Adipocyte (in vitro differentiated cells): ENCODE data around the gene DENND1A.
A peak's percentile ranks its signal among the peaks of the same experiment; 100 is the strongest.

Source experiments
- DNase-seq: peaks from one replicate; pipeline ENCODE4 v3.0.0-alpha.2; 2015; ENCODE audit warnings: low read depth
- H3K27me3 ChIP-seq: replicated peaks from 2 replicates; pipeline ENCODE4 v1.7.0; 2013; ENCODE audit warnings: mild to moderate bottlenecking, low read length, moderate library complexity; ENCODE audit not compliant: control insufficient read depth, insufficient read depth
- H3K36me3 ChIP-seq: 2 replicates; pipeline ENCODE4 v1.7.0; 2013; ENCODE audit warnings: low read length, mild to moderate bottlenecking, moderate library complexity; ENCODE audit not compliant: control insufficient read depth, insufficient read depth, severe bottlenecking
- H3K4me1 ChIP-seq: 2 replicates; pipeline ENCODE4 v1.7.0; 2013; ENCODE audit warnings: mild to moderate bottlenecking, low read length, moderate library complexity; ENCODE audit not compliant: control insufficient read depth, insufficient read depth
- H3K4me3 ChIP-seq: 2 replicates; pipeline ENCODE4 v1.7.0; 2013; ENCODE audit warnings: mild to moderate bottlenecking, low read length, moderate library complexity
- H3K9ac ChIP-seq: 2 replicates; pipeline ENCODE4 v1.7.0; 2013; ENCODE audit warnings: mild to moderate bottlenecking, low read length, moderate library complexity
- H3K9me3 ChIP-seq: 2 replicates; pipeline ENCODE4 v1.7.0; 2013; ENCODE audit warnings: mild to moderate bottlenecking, low read length, moderate library complexity; ENCODE audit not compliant: control insufficient read depth

The DENND1A gene

DNA sequence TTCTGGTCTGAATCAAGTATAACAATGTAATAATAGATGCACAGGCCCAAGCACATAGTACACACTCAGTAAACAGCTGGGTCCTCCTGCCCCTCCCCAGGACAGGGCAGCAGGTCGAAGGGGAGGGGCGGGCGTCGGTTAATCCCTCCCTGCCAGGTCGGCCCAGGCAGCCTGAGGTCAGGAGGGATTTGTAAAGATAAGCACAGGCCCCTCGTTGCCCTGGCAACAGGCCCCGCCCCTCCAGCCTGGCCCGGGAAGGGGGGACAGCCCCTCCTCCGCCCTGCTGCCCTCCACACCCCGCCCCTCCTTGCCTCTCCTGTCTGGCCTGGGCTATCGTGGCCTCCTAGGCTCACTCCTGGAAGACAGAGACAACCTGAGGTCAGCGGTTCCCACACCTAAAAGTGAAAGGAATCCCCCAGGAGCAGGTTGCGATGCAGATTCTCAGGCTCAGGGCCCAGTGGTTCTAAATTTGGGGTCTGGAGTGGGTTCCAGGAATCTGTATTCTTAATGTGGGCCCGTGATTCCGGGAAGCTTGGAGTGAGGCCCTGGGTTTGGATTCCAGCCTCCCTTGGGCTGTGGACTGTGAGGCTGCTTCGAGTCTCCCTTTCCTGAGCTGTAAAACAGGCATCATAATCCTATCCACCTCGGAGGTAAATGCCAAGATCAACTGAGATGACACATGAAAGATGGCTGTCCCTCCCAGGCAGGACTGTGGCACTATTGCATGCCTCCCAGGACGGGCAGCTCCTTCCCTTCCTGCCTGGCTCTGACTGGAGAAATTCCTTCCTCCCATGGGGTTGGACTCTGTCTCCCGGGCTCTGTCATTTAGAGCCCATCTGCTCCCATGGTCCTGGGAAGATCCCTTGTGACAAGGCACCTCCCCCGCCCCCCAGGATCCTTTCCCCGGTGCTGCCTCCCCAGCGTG, 569.5 kb downstream of the DENND1A start:
- no peak for DNase-seq
- no peak overlapping the region for H3K9ac ChIP-seq
- no peaks in the 10 kb centered on the region for H3K36me3 ChIP-seq
- H3K27me3 ChIP-seq, result peaks cover 15% of the 10 kb centered on the region
- no peaks in the 10 kb centered on the region for H3K9me3 ChIP-seq
- no peaks in the 10 kb centered on the region for H3K4me1 ChIP-seq
- no peak overlapping the region for H3K4me3 ChIP-seq

DNA sequence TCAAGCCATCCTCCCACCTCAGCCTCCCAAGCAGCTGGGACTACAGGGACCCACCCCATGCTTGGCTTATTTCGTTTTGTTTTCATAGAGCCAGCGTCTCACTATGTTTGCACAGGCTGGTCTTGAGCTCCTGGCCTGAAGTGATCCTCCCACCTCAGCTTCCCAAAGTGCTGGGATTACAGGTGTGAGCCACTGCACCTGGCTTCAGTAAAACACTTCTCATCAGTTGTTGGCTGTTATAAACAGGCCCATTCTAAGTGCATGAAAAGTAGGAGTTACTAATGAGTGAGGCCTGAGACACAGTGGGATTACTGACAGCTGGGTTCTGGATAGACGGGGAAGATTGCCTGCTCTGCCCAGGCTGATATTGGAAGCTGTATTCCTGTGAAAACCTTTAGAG, 570.4 kb downstream of the DENND1A start:
- DNase-seq, result no peak
- H3K4me1 ChIP-seq, result no peaks in the 10 kb centered on the region

DNA sequence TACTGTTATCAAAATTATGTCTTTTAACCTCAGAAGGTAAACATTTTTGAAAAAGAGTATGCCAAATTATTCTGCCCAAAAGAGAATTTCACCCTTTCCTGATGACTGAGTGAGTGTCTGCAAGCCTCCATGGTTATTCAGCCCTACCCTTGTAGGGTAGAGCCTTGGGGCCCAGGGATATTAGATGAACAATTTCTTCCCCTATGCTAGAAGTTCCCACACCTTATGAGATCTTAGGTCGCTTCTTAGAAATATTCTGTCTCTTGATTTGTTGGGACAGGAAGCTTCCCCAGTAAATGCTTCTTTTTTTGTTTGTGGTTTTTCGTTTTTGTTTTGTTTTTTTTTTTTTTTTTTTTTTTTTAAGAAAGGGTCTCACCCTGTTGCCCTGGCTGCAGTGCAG, 570.8 kb downstream of the DENND1A start:
- H3K27me3 ChIP-seq, result peaks cover 27% of the 10 kb centered on the region
- peaks cover 3% of the 10 kb centered on the region for H3K4me1 ChIP-seq
- H3K36me3 ChIP-seq, result no peaks in the 10 kb centered on the region
- H3K9me3 ChIP-seq, result no peaks in the 10 kb centered on the region
- DNase-seq, result no peak
- H3K9ac ChIP-seq, result no peak overlapping the region
- no peak overlapping the region for H3K4me3 ChIP-seq

More for the DNA sequence above, 570.4 kb downstream of the DENND1A start:
- Histone ChIP-seq H3K36me3 (no peaks in the 10 kb centered on the region), H3K4me3 (no peak overlapping the region), H3K9ac (no peak overlapping the region), H3K9me3 (no peaks in the 10 kb centered on the region), H3K27me3 (peaks cover 23% of the 10 kb centered on the region)

DNA sequence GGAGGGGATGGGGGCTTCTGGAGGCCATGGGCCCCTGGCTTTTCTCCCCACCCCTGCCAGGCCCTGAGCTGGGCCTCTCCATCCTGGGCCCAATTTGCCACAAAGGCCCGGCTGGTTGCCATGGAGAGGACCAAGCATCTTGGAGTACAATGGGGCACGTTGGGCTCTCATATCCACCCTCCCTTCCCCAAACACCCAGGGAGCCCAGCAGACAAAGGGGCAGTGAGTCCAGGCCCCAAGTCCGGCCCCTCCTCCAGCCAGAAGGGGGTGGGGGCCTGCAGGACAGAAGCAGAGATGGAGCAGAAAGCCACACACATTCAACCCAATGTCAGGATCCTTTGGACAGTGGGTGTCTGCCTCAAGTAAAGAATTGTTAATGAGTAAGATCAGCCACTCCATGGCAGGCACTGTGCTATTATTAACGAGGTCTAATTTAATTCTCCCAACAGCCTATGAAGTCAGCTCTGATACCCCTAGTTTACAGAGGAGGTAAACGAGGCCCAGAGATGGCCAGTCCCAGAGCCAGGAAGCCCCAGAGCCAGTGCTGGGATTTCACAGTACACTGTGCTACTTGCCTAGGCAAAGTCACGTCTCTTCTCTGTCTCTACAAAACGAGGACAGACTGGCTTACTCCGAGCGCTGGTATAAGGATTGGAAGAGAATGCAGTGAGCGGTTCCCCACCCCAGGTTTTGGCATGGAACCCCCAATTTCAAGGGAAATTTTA, 571.6 kb downstream of the DENND1A start:
- H3K27me3 ChIP-seq, result peaks cover 35% of the 10 kb centered on the region
- no peaks in the 10 kb centered on the region for H3K9me3 ChIP-seq
- H3K9ac ChIP-seq, result no peak overlapping the region
- peaks cover 4% of the 10 kb centered on the region for H3K4me1 ChIP-seq
- H3K4me3 ChIP-seq, result no peak overlapping the region
- no peak for DNase-seq
- no peaks in the 10 kb centered on the region for H3K36me3 ChIP-seq

DNA sequence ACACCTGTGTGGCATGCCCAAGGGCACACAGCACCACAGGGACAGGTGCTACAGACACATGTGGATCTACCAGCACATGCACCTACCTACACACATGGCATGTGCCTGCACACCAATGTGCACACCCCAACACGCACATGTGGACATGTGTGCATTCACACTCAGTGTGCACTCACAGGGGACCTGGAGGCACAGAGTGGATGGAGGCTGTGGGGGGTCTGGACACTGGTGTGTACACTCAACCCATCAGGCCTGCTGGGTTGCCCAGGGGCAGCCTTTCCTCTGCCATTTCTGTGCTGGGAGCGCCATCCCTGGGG, 572.2 kb downstream of the DENND1A start:
- no peak overlapping the region for H3K9ac ChIP-seq
- H3K27me3 ChIP-seq, result peaks cover 41% of the 10 kb centered on the region
- no peak overlapping the region for H3K4me3 ChIP-seq
- H3K4me1 ChIP-seq, result peaks cover 4% of the 10 kb centered on the region
- H3K36me3 ChIP-seq, result no peaks in the 10 kb centered on the region
- DNase-seq, result no peak
- H3K9me3 ChIP-seq, result no peaks in the 10 kb centered on the region

DNA sequence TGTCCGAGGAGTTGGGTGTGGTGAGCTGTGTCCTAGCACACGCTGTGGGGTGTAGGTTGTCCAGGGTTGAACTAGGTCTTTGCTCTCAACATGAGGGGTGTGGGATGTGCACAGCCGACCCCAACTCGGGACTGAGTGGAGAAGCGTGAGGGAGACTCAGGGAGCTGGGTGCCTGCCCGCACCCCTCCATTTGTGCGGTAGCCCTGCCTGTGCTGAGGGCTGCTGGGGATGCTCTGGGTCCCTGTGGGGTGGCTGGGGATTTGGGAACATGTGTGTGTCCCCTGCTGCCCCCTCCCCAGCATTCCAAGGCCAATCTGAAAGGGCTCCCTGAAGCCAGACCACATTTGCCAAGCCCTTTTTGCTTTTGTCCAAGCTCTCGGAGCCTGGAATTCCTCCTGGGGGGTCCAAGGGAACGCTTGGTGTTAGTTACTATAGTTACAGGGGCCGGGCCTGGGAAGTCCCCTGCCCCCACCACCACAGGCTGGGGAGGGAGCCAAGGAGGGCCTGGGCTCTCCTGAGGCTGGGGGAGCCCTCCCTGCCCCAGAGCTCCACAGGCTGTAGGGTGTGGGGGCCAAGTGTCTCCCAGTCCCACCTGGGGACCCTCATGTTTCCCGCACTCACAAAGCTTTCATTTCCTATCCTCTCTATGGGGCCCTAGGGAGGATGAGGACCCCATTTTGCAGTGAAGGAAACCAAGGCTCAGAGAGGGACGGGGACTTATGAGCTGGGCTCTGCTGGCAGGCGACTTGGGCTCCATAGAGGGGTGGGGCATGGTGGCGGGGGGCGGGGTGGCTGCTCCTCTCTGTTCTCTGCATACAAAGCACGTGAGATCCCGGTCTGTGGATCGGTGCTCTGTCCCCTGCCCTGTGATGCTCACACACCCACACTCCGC, 572.8 kb downstream of the DENND1A start:
- Histone ChIP-seq H3K9me3 (no peaks in the 10 kb centered on the region), H3K4me1 (peaks cover 4% of the 10 kb centered on the region), H3K36me3 (no peaks in the 10 kb centered on the region), H3K27me3 (peaks cover 42% of the 10 kb centered on the region), H3K9ac (no peak overlapping the region), H3K4me3 (no peak overlapping the region)
- no peak for DNase-seq

DNA sequence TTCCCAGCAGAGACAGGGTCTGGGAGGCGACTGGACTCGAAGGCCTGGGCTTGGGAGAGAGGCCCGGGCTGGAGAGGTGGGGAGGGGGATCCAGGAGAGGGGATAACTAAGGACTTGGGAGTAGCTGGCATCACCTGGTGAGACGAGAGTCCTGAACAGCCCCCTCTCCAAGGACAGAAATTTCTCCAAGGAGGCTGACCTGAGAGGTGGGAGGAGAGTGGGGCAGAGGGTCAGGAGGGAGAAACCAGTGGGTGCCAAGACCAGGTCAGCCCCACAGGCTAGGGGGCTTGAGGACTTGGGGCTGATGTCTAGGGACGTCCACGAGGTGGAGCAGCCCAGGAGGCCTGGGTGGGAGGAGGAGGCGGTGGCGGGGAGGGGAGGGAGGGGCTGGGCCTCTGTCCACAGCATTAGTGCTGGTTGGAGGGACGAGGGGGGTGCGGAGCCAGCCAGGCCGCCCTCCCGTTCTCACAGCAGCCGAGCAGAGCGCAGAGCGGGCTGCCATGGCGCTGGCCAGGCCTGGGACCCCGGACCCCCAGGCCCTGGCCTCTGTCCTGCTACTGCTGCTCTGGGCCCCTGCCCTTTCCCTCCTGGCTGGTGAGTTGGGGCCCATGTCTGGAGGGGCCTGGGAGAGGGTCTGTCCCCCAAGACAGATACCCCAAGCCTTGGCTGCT, 574.0 kb downstream of the DENND1A start, which contains the start of gene CRB2:
Gene CRB2, plus strand, starts transcription at position 437 of the 671 bp plus-strand sequence. Its CDS starts 64 bp downstream, at position 501.
- no peak for DNase-seq
- Histone ChIP-seq H3K4me1 (peaks cover 4% of the 10 kb centered on the region), H3K9me3 (no peaks in the 10 kb centered on the region), H3K36me3 (no peaks in the 10 kb centered on the region), H3K9ac (no peak within 1 kb of the TSS), H3K27me3 (peaks cover 41% of the 10 kb centered on the region), H3K4me3 (no peak within 1 kb of the TSS)

DNA sequence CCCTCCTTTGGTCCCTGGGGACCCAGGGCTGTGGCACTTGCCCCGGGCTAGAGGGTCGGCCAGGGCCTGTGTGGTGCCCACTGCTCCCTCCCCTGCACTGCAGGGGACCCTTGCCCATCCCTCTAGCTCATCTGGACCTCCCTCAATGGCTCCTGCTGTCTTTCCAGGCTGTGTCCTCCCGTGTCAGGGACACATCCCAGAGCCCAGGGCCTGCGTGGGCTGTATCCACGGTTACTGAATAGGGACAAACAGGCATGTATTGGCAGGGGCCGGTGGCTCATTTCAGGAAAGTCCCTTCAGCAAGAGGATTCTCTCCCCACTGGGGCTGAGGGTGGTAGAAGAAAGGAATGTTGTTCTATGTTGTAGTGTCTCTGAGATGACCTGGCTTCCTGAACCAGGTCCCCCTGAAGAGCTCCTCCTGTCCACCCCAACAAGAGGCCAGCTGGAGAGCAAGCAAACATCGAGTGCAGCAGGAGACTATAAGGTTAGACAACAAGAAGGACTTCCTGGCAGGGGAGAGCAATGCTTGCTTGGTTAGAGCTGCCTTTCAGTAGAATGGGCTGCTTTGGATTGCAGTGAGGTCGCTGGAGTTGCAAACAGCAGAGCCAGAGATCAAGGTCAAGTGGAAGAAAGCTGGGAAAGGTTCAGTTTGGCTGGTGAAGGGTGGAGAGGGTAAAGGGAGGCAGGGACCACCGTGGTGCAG, 575.0 kb downstream of the DENND1A start:
- Histone ChIP-seq H3K4me3 (no peak overlapping the region), H3K4me1 (peaks cover 11% of the 10 kb centered on the region), H3K36me3 (no peaks in the 10 kb centered on the region), H3K27me3 (peaks cover 41% of the 10 kb centered on the region), H3K9ac (no peak overlapping the region), H3K9me3 (no peaks in the 10 kb centered on the region)
- DNase-seq, result no peak

DNA sequence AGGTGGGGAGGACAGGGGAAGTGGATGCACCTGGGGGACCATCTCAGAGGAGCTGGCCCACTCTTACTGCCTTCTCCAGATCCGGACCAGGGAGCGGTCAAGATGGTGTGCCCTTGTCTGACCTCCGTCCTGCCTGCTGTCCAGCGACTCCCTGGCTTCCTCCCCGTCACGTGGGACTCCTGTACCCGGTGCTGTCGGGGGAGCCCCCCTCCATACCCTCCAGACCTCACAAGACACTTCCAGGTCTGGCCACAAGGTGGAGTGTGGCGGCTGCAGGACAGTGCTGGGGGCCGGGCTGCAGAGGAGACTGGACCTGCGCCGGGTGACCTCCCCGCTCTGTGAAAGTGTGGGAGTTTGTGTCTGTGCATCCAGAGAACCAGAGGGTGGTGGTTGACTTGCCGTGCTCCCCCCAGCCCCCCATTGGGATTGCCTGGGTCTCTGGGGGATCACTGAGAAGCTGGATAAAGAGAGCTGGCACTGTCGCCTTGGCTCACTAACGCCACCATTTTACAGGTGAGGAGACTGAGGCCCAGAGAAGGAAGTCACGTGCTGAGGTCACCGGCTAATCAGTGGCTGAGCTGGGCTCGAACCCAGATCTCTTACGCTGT, 575.8 kb downstream of the DENND1A start:
- peaks cover 48% of the 10 kb centered on the region for H3K27me3 ChIP-seq
- H3K9me3 ChIP-seq, result no peaks in the 10 kb centered on the region
- no peak overlapping the region for H3K9ac ChIP-seq
- no peaks in the 10 kb centered on the region for H3K36me3 ChIP-seq
- peaks cover 11% of the 10 kb centered on the region for H3K4me1 ChIP-seq
- peak; percentile 76 for DNase-seq
- H3K4me3 ChIP-seq, result no peak overlapping the region

DNA sequence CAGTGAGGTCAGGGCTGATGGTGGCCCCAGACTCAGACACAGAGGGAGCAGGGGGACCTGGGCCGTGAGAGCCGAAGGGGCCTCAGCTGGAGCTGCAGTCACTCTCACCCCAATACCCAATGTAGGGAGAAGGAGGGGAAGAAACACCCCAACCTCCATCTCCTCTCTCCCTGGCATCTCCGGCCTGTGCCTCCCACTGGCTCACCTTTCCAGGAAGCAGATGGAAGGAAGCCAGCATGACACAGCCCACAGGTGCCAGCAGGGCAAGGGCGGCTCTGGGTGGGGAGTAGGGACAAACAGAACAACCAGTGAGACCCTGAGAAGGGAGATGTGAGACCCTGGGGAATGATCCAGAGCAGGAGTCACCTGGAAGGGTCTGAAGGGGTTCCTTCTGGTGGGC, 576.9 kb downstream of the DENND1A start:
- Histone ChIP-seq H3K9ac (no peak overlapping the region), H3K36me3 (no peaks in the 10 kb centered on the region)

More for the DNA sequence above, 576.9 kb downstream of the DENND1A start:
- peaks cover 58% of the 10 kb centered on the region for H3K27me3 ChIP-seq
- no peaks in the 10 kb centered on the region for H3K9me3 ChIP-seq
- no peak overlapping the region for H3K4me3 ChIP-seq
- no peak for DNase-seq
- H3K4me1 ChIP-seq, result peaks cover 11% of the 10 kb centered on the region
